GM23338 (cell line): ENCODE results near the gene LGALS8. TPM values are rescaled to one million over a fixed set of nuclear protein-coding genes. Genes with fewer than 3 reads are reported as not detected.

ENCODE experiments used
- ATAC-seq: fragments of 200-7000 bp; cut with Tn5 transposase; 3 replicates; pipeline ENCODE4 v1.9.1; 2020
- DNase-seq: peaks from one replicate; pipeline ENCODE4 v3.0.0-alpha.2; 2015; ENCODE audit warnings: low spot score
- H2AFZ ChIP-seq: fragments of 200-600 bp; sonication (generic); 2 replicates; pipeline ENCODE4 v1.8.0; 2016; ENCODE audit warnings: antibody characterized with exemption, mild to moderate bottlenecking, moderate library complexity
- H3F3A ChIP-seq: fragments of 200-600 bp; sonication (generic); replicated peaks from 2 replicates; pipeline ENCODE4 v1.8.0; 2017; ENCODE audit warnings: antibody characterized with exemption, mixed run types, low read depth
- H3K27ac ChIP-seq: fragments of 200-600 bp; sonication (generic); 2 replicates; pipeline ENCODE4 v1.6.1; 2016; ENCODE audit warnings: low read depth
- H3K27me3 ChIP-seq: fragments of 200-600 bp; sonication (generic); 2 replicates; pipeline ENCODE4 v1.8.0; 2016; ENCODE audit warnings: mild to moderate bottlenecking, mixed run types, moderate library complexity; ENCODE audit not compliant: insufficient read depth
- H3K36me3 ChIP-seq: fragments of 200-600 bp; sonication (generic); 2 replicates; pipeline ENCODE4 v1.8.0; 2016; ENCODE audit warnings: mild to moderate bottlenecking; ENCODE audit not compliant: insufficient read depth
- H3K4me1 ChIP-seq: fragments of 200-600 bp; sonication (generic); 2 replicates; pipeline ENCODE4 v1.8.0; 2016; ENCODE audit warnings: mild to moderate bottlenecking, moderate library complexity; ENCODE audit not compliant: insufficient read depth
- H3K4me2 ChIP-seq: fragments of 200-600 bp; sonication (generic); 2 replicates; pipeline ENCODE4 v1.7.1; 2017; ENCODE audit warnings: mixed run types
- H3K4me3 ChIP-seq: fragments of 200-600 bp; sonication (generic); 2 replicates; pipeline ENCODE4 v1.6.1; 2016; ENCODE audit warnings: mixed run types
- H3K79me2 ChIP-seq: fragments of 200-600 bp; sonication (generic); replicated peaks from 2 replicates; pipeline ENCODE4 v1.8.0; 2017; ENCODE audit warnings: mild to moderate bottlenecking; ENCODE audit not compliant: insufficient read depth
- H3K9me2 ChIP-seq: fragments of 200-600 bp; sonication (generic); 2 replicates; pipeline ENCODE4 v1.8.0; 2017; ENCODE audit not compliant: insufficient read depth
- H4K20me1 ChIP-seq: fragments of 200-600 bp; sonication (generic); replicated peaks from 2 replicates; pipeline ENCODE4 v1.8.0; 2017; ENCODE audit warnings: mild to moderate bottlenecking; ENCODE audit not compliant: insufficient read depth
- H3K27ac Mint-ChIP-seq: 2 replicates; pipeline ENCODE4 v1.8.0; 2020; ENCODE audit warnings: inconsistent platforms, mild to moderate bottlenecking, moderate library complexity, mixed read lengths
- H3K27me3 Mint-ChIP-seq: 3 replicates; pipeline ENCODE4 v1.8.0; 2022; ENCODE audit warnings: low read depth, mild to moderate bottlenecking, moderate library complexity, mixed read lengths, inconsistent platforms; ENCODE audit not compliant: insufficient read depth, poor library complexity
- H3K36me3 Mint-ChIP-seq: 3 replicates; pipeline ENCODE4 v1.8.0; 2021; ENCODE audit warnings: low read depth, mild to moderate bottlenecking, inconsistent platforms, moderate library complexity, mixed read lengths
- H3K4me1 Mint-ChIP-seq: 3 replicates; pipeline ENCODE4 v1.8.0; 2020; ENCODE audit warnings: mild to moderate bottlenecking, inconsistent platforms, mixed read lengths
- H3K4me3 Mint-ChIP-seq: 3 replicates; pipeline ENCODE4 v1.8.0; 2021; ENCODE audit warnings: moderate library complexity, mild to moderate bottlenecking, inconsistent platforms, mixed read lengths
- H3K9me3 Mint-ChIP-seq: 3 replicates; pipeline ENCODE4 v1.8.0; 2020; ENCODE audit warnings: moderate library complexity, mild to moderate bottlenecking, inconsistent platforms, mixed read lengths
- EZH2 ChIP-seq: fragments of 200-600 bp; sonication (generic); IDR thresholded peaks from one replicate; pipeline ENCODE4 v1.8.0; 2017; ENCODE audit warnings: antibody characterized with exemption, mild to moderate bottlenecking, low read depth; ENCODE audit not compliant: unreplicated experiment
- JUNB ChIP-seq: IDR thresholded peaks from one replicate; pipeline ENCODE4 v1.6.1; 2016; ENCODE audit warnings: antibody characterized with exemption; ENCODE audit not compliant: unreplicated experiment
- NANOG ChIP-seq: IDR thresholded peaks from 2 replicates; pipeline ENCODE4 v1.6.1; 2016; ENCODE audit warnings: antibody characterized with exemption, borderline replicate concordance
- ZNF114 ChIP-seq: fragments of 250-450 bp; sonication (Bioruptor Pico); IDR thresholded peaks from 2 replicates; pipeline ENCODE4 v1.5.0; 2020; ENCODE audit warnings: mild to moderate bottlenecking, moderate library complexity
- ZNF331 ChIP-seq: fragments of 250-450 bp; sonication (Bioruptor Pico); IDR thresholded peaks from 2 replicates; pipeline ENCODE4 v1.5.0; 2020; ENCODE audit warnings: low read depth, mild to moderate bottlenecking, moderate library complexity
- ZNF462 ChIP-seq: fragments of 250-450 bp; sonication (Bioruptor Pico); IDR thresholded peaks from 2 replicates; pipeline ENCODE4 v1.5.0; 2020; ENCODE audit warnings: mild to moderate bottlenecking, moderate library complexity
- polyA plus RNA-seq: library from polyadenylated mRNA; unstranded; fragments of >200 nt; fragmentation: Nextera tagmentation; extraction: Ambion mirVana; gene quantifications from 2 replicates; pipeline ENCODE4 v1.2.1, GENCODE V29; 2016
- total RNA-seq: library from RNA; depleted of rRNA; stranded (reverse); fragments of >200 nt; shearing (Covaris generic); gene quantifications from 2 replicates; pipeline ENCODE4 v1.2.3, GENCODE V29; 2014

LGALS8 gene
- total and polyA plus RNA-seq, 2 experiments from 2014 or later: 10.1 to 11.5 TPM

GRCh38 chr1:236476019-236476418, 47.8 kb upstream of the LGALS8 start:
- no peaks in the 10 kb centered on the region for H3K9me3 Mint-ChIP-seq
- no peaks in the 10 kb centered on the region for H3F3A ChIP-seq
- no peak for ATAC-seq
- no peaks in the 10 kb centered on the region for H3K36me3 ChIP-seq
- peaks cover 30% of the 10 kb centered on the region for H3K4me1 Mint-ChIP-seq
- no peaks in the 10 kb centered on the region for H3K27me3 ChIP-seq
- peaks cover 6% of the 10 kb centered on the region; the same call in 1 of the 2 replicates for H3K4me1 ChIP-seq
- DNase-seq: no peak
- H4K20me1 ChIP-seq: no peaks in the 10 kb centered on the region
- no peak overlapping the region for H3K4me3 Mint-ChIP-seq
- H3K27me3 Mint-ChIP-seq: peaks cover 4% of the 10 kb centered on the region
- TF ChIP-seq NANOG: no peak
- no peak for TF ChIP-seq EZH2
- no peak for TF ChIP-seq ZNF114 (CRISPR knock-in tag)
- no peak for TF ChIP-seq ZNF462 (CRISPR knock-in tag)
- TF ChIP-seq JUNB: no peak
- TF ChIP-seq ZNF331: no peak
- no peak overlapping the region for H3K27ac ChIP-seq
- H3K4me3 ChIP-seq: no peak overlapping the region
- H3K36me3 Mint-ChIP-seq: no peaks in the 10 kb centered on the region; the same call in 2 of the 3 replicates
- H3K27ac Mint-ChIP-seq: no peak overlapping the region
- H3K9me2 ChIP-seq: no peaks in the 10 kb centered on the region
- no peak overlapping the region for H3K4me2 ChIP-seq
- H3K79me2 ChIP-seq: no peaks in the 10 kb centered on the region
- H2AFZ ChIP-seq: no peak overlapping the region
